ENCODE results near the gene RAB40A.
"Not testable (repeated sequence)": the region's sequence is repeated elsewhere in the genome, so short reads cannot be mapped to it uniquely, and the experiment has no call there.

RAB40A gene

GRCh38 chrX:103520386-103520785, 1.1 kb upstream of the RAB40A start:
- no peak for DNase-seq

DNA sequence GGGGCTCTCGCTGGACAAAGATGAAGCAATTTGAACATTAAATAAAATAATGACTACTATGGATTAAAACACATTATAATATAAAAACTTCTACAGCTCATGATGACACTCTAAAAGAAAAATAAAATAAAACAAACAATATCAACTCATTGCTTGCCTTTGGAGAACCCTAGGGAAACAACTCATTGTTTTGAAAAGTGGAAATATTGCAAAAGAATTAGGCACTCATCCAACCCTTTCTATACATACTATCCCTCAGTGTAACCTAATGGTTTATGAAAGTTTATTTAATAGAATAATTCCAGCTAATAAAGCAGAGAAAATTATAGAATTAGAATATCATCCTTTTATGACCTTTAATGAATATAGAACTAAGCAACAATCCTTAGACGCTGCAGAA, 718 bp downstream of the RAB40A start:
- DNase-seq = no peak

- DNase-seq = no peak
Observed at GRCh38 chrX:103517246-103517645, 2.0 kb downstream of the RAB40A start.

DNA sequence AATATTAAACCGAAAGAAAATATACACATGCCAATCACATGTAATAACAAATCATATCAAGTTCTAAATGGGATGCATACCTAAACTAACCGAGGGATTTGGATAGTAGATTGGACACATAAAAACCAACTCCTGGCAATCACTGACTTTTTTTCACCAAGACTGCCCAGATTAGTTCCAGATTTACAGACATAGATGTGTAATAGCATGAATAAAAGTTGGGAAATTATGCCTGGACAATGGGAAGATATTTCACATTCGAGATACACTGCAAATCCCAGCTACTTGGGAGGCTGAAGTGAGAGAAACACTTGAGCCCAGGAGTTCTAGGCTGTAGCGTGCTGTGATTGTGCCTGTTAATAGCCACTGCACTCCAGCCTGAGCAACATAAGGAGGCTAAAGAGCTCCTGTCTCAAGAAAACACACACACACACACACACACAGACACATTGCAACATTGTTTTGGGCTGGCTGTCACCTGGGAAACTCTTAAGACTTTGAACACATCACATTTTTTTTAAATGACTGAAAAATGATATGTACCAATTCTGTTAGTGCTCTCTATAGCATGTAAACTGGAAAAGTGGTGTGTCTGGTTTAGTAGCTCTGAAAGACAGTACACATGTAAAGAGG, 5.7 kb downstream of the RAB40A start:
- no peak for DNase-seq

DNA sequence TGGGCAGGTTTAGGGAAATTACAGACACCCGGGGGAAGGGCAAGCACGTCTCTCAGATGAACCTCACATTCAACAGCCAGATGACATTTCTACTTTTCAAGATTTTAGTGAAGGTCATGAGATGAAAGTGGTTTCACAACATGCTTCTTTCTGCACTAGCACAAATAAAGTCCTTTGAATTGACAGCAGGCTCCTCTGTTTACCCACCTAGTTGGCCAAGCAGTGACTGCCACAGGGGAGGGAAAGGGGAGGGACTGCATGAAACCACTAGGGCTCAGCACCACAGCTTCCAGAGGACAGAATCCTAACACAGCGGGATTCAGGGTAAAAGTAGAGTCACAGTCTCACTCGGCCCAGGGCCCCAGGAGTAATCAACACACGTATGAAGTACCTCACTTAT, 6.2 kb downstream of the RAB40A start:
- DNase-seq = no peak

DNA sequence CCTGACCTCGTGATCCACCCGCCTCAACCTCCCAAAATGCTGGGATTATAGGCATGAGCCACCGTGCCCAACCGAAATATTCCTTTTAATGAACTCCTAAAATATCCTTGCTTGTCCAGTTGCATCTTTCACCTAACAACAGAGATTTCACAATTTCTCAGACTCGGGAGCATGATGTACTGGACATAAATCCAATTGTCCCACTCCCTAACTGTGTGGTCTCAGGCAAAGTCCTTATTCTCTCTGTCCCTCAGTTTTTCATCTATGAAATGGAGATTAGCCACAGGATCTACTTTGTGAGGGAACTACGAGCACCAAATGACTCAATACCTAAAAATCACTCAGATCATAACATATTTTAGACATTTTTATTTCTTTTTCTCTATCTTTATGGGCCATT, 9.3 kb downstream of the RAB40A start:
- DNase-seq = no peak

GRCh38 chrX:103503853-103504207, 15.5 kb downstream of the RAB40A start:
- DNase-seq = no peak

DNA sequence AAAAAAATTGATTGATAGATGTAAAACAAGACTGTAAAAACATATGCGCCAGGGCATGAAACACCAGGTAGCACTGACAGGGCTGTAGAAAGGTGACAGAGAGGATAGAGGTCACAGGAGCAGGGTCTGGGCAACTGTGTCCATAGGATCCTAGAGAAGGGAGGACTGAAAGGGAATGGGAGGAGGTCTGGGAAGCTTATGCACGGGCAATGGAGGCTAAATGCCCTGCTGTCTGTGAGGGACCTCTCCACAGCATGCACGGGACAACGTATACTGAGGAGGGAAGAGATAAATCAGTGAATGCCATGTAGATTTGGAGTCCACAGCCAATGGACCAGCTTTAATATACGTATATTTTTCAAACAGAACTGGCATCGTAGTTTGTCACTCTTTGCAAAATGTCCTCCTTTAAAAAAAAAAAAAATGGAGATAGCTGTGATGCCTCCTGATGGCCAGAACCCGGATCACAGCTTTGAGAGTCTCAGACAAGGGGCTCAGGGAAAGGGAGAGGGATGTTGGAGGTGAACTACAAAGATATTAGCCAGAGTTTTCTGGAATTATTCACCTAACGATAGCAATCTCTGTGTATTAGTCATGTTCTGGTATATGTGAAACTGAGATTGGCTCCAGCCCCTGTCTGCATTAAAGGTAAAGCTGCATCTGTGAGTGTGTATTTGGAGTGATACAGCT, 16.0 kb downstream of the RAB40A start:
- DNase-seq = no peak

DNA sequence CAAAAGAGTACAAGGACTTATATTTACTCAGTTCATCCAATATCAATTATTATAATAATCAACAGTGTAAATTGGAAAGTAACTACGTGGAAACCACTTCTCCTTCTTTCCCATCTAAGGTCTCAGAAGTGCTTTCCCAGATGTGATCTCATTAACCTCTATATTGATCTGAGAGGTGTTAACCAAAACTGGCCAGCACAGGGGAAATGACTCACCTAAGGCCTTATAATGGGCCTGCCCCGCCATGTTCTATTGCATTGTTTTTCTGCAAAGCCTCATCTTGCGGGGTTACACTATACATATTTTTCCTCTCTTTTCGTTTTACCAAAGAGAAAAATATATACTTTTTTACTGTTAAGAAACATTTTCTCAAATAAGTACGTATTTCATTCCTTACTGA, 20.5 kb downstream of the RAB40A start:
- DNase-seq = no peak

- no peak for DNase-seq
Observed at GRCh38 chrX:103495786-103496185, 23.5 kb downstream of the RAB40A start.

DNA sequence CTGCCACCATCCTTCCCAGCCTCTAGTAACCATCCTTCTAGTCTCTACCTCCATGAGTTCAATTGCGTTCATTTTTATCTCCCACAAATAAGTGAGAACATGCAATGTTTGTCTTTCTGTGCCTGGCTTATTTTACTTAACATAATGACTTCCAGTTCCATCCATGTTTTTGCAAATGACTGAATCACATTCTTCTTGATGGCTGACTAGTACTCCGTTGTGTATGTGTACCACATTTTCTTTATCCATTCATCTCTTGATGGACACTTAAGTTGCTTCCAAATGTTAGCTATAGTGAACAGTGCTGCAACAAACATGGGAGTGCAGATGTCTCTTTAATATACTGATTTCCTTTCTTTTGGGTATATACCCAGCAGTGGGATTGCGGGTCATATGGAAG, 25.7 kb downstream of the RAB40A start:
- DNase-seq = not testable (repeated sequence)

DNA sequence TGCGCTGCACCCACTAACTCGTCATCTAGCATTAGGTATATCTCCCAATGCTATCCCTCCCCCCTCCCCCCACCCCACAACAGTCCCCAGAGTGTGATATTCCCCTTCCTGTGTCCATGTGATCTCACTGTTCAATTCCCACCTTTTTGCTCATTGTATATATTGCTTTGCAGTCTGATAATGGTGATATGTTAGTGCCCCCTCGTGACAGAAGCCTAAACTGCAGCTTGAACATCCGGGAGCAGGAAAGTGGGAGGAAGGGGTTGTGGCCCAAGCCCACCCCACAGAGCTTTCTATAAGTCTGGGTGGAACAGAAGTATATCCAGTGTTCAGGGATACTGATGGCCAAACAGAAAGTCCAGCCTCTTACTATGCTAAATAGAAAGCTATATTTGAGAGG, 29.6 kb downstream of the RAB40A start:
- DNase-seq = peak; percentile 22

DNA sequence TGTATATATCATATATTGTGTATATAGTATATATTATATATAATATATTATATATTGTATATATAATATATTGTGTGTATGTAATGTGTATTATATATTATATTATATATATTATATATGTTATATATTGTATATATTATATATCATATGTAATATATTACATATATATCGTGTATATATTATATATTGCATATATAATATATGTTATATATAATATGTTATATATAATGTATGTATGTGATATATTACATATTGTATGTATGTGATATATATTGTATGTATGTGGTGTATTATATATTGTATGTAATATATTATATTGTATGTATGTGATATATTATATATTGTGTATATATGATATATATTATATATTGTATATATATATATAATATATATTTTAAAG, 30.5 kb downstream of the RAB40A start:
- no peak for DNase-seq

- no peak for DNase-seq
Observed at GRCh38 chrX:103488332-103488731, 31.0 kb downstream of the RAB40A start.

GRCh38 chrX:103483720-103484119, 35.6 kb downstream of the RAB40A start:
- DNase-seq = no peak

DNA sequence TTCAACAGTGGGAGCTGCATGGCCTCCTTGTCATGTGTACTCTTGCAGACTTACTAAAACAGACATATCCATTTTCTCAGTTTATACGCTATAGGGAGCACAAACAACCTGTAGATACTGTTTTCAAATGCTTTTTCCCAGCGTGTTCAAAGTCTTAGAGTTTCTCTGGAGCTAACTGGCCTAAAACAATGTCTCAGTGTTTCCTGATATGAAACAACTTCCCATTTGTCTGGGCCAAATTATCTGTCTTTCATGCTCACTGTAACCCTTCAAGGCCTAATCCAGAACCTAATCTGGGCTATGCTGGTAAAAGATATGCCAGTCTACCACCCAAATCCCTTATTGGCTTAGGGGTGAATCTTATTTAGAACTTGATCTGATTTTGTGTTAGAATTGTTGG, 38.8 kb downstream of the RAB40A start:
- DNase-seq = no peak

DNA sequence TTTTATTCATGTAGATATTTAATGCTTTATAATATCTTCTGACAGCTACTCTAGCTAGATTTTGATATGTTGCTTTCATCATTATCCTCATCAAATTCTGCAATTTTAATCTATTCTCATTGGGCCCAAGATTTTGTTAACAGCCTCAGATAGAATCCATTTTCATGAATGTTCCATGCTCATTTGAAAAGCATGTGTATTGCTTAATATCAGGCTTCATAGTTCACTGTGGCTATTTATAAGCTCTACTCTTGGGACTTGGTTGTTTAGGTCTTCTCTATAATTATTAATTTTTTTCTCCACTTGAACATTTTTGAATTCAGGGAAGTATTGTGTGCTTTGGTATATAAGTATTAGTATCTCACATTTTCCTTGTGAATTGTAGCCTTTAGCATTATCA, 41.8 kb downstream of the RAB40A start:
- DNase-seq = no peak

DNA sequence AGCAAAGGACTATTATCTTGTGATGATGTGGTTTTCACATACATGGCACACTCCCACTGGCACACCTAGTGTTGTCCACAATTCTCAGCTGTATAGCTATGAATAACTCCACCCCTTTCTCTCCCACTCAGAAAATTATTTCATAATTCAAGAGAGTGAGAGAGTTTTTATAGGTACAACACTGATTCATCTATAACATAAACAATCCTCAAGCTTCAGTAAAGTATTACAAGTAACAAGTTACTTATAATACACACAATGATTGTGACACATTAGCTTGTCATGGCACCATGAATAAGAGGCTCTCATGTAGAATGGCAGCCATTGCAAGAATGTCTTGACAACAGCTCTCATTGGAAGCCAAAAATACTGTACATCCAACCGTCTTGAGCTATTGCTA, 43.9 kb downstream of the RAB40A start:
- no peak for DNase-seq

DNA sequence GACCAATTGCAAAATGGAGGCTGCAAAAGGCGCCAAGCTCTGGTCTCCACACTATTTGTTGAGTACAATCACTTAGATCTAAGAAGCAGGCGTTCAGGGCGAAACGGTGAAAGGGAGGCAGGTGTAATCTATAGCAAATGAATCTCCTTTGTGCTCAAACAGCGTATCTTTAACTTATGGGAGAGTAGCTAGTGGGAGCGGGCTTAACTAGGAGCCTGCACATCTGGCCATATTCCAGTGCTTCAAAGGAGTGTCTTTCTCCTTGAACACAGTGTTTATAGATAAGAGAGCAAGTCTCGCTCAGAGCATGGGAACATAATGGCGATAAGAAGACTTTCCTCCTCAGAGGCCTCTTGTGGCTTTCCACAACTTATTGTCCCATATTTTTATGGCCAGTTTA, 49.3 kb downstream of the RAB40A start:
- DNase-seq = not testable (repeated sequence)

DNA sequence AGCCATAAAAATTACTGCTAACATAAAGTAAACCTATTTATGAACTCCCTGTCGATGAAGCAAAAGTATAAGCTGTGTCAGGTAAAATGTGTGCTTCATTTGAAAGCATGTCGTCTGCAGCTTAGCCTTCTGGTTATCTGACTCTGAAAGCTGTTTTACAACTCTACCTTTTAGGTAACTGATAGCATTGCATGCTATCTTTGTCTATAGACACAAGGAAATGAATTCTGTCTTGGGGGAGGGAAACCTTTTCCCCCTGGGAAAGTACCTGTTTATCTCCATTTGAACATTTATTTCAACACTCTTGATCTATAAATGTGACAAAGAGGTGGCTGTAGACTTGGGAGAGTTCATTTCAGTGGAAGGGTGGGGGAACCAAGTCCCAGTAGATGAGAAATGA, 51.4 kb downstream of the RAB40A start:
- DNase-seq = no peak

GRCh38 chrX:103467156-103467555, 52.1 kb downstream of the RAB40A start:
- DNase-seq = no peak

DNA sequence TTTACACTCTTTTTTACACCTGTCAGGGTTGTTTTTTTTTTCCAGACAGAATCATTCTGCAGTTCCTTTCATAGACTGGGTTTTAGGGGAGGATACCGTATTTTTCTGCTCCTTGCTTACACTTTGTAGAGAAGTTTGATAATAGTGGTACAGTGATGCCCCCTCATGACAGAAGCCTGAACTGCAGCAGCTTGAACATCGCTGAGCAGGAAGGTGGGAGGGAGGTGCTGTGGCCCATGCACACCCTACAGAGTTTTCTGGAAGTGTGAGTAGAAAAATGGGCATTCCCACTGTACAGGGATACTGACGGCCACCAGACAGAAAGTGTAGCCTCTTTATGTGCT, 54.5 kb downstream of the RAB40A start:
- peak; percentile 80 for DNase-seq

DNA sequence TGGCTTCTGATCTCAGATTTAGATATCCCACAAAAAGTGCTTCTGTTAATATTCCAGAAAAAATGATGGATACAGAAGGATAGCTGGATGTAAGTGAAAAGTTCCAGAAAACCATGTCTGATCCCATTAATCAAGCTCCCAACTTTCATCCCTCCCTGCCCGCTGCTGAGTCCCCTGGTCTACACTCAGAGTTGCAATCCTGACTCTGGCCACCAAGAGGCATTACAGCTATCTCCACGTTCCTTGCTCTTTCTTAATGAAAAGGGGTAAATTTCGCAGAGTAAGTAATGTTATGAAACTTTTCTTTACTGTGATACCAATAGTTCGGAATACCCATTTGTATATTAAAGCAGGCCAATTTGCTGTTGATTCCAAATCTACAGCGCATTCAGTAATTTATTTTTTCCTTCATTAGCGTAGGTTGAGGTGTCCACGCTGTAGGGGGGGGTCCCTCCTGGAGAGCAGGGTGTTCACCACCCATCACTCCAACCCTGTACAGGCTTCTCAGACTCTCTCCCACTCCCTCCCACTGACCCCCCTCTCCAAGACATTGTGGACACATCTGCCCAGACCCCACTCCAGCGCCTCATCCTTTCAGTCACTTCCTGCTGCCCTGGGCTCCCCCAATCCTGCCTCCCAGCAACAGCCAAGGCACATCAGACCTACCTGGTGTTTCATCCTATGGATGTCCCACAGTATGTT, 55.1 kb downstream of the RAB40A start:
- no peak for DNase-seq

DNA sequence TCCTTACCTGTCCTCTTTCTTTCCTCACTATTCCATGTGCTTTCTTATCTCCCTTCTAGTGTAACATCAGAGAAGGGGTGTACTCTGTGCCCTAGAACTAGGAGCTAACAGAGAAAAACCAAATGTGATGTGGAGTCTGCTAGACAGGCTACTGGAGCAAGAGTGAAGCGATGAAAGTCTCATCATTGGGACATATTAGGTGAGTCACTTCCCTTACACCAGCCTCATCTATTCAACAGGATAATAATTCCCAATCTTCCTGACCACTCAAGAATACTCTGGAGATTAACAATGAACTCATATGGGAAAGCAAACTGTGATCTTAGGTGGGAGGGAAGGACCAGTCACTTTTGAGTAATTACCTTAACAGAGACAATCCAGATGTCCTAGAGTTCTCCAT, 58.1 kb downstream of the RAB40A start:
- no peak for DNase-seq
